ENCODE measurements around the gene CECR2. TPM values are rescaled to one million over a fixed set of nuclear protein-coding genes. Genes with fewer than 3 reads are reported as not detected.

The CECR2 gene
- total RNA-seq, 1 experiment from 2014 or later, result 4.1 TPM

DNA sequence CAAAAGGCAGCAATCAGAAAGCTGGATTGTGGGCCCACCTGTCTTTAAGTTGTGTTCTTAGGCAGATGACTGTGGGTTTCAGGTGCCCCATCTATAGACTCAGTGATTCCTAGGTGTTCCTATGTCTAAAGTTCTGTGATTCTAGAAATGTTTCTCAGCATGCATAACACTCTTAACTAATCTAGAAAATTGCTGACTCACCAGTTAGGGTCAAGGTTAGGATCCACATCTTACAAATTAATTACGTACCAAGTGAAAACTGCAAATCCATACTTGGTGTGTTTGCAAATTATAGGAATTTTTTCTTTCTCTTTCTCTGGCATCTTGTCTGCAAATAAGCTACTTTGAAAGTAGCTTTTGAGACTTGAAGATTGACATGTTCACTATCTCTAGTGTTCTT is 7.7 kb downstream of the CECR2 start:
- no TSS peak for BruUV-seq (replicated peaks)
- Histone ChIP-seq H3K4me1 (ENCODE audit: insufficient read depth, low read length, poor library complexity, severe bottlenecking) (no peaks in the 10 kb centered on the region), H3K27ac (ENCODE audit: low read depth, low read length, poor library complexity, severe bottlenecking) (no peak overlapping the region), H3K27me3 (replicated peaks; ENCODE audit: insufficient read depth, low read depth, low read length, poor library complexity) (peaks cover 9% of the 10 kb centered on the region), H3K9me3 (ENCODE audit: low read depth, low read length, poor library complexity, severe bottlenecking) (no peaks in the 10 kb centered on the region), H3K4me3 (ENCODE audit: low read depth, low read length, poor library complexity, severe bottlenecking) (no peak overlapping the region), H3K36me3 (ENCODE audit: insufficient read depth, low read length, poor library complexity, severe bottlenecking) (no peaks in the 10 kb centered on the region)
- ChIA-PET CTCF (no interaction called here), POLR2A (ENCODE audit: low non-redundant PET) (no interaction called here)
- TF ChIP-seq, protein P1, sequence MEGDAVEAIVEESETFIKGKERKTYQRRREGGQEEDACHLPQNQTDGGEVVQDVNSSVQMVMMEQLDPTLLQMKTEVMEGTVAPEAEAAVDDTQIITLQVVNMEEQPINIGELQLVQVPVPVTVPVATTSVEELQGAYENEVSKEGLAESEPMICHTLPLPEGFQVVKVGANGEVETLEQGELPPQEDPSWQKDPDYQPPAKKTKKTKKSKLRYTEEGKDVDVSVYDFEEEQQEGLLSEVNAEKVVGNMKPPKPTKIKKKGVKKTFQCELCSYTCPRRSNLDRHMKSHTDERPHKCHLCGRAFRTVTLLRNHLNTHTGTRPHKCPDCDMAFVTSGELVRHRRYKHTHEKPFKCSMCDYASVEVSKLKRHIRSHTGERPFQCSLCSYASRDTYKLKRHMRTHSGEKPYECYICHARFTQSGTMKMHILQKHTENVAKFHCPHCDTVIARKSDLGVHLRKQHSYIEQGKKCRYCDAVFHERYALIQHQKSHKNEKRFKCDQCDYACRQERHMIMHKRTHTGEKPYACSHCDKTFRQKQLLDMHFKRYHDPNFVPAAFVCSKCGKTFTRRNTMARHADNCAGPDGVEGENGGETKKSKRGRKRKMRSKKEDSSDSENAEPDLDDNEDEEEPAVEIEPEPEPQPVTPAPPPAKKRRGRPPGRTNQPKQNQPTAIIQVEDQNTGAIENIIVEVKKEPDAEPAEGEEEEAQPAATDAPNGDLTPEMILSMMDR (conservative IDR thresholded peaks at IDR 0.05; ENCODE audit: low read depth, low read length), result no peak
- TF ChIP-seq EZH2 (IDR thresholded peaks at IDR 0.05; ENCODE audit: borderline replicate concordance, low read depth, low read length, poor library complexity, severe bottlenecking), result no peak
- intact Hi-C loops (cut with micrococcal nuclease; ENCODE audit: unreplicated experiment), result no loop called here
- no peak for DNase-seq (ENCODE audit: low spot score)

DNA sequence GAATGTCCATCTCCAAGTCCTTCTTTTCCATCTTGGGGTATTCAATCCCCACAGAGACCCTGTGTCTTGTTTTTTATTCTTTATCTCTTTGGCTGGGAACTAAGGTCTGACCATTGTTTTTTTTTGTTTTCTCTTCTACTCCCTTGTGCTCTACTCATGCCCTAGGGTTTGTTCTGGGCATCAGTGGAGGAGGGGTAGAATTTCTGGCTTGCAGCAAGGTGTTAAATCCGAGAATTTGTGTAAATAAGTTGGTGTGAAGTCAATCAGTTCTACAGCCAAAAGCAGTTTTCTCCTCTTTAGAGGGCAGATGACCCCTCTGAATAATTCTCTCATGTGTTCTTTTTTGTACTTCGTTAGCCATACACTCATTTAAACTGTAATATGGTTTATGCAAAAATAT is 10.7 kb downstream of the CECR2 start:
- ChIA-PET CTCF (no interaction called here), POLR2A (ENCODE audit: low non-redundant PET) (no interaction called here)
- H3K4me1 ChIP-seq (ENCODE audit: insufficient read depth, low read length, poor library complexity, severe bottlenecking), result no peaks in the 10 kb centered on the region
- intact Hi-C loops (cut with micrococcal nuclease; ENCODE audit: unreplicated experiment), result no loop called here
- no peak overlapping the region for H3K27ac ChIP-seq (ENCODE audit: low read depth, low read length, poor library complexity, severe bottlenecking)
- H3K4me3 ChIP-seq (ENCODE audit: low read depth, low read length, poor library complexity, severe bottlenecking), result no peak overlapping the region
- no peaks in the 10 kb centered on the region for H3K27me3 ChIP-seq (replicated peaks; ENCODE audit: insufficient read depth, low read depth, low read length, poor library complexity)
- DNase-seq (ENCODE audit: low spot score), result no peak
- TF ChIP-seq, protein P1 (conservative IDR thresholded peaks at IDR 0.05; ENCODE audit: low read depth, low read length), result no peak
- TF ChIP-seq EZH2 (IDR thresholded peaks at IDR 0.05; ENCODE audit: borderline replicate concordance, low read depth, low read length, poor library complexity, severe bottlenecking), result no peak
- no TSS peak for BruUV-seq (replicated peaks)
- H3K9me3 ChIP-seq (ENCODE audit: low read depth, low read length, poor library complexity, severe bottlenecking), result peaks cover 7% of the 10 kb centered on the region
- no peaks in the 10 kb centered on the region for H3K36me3 ChIP-seq (ENCODE audit: insufficient read depth, low read length, poor library complexity, severe bottlenecking)

DNA sequence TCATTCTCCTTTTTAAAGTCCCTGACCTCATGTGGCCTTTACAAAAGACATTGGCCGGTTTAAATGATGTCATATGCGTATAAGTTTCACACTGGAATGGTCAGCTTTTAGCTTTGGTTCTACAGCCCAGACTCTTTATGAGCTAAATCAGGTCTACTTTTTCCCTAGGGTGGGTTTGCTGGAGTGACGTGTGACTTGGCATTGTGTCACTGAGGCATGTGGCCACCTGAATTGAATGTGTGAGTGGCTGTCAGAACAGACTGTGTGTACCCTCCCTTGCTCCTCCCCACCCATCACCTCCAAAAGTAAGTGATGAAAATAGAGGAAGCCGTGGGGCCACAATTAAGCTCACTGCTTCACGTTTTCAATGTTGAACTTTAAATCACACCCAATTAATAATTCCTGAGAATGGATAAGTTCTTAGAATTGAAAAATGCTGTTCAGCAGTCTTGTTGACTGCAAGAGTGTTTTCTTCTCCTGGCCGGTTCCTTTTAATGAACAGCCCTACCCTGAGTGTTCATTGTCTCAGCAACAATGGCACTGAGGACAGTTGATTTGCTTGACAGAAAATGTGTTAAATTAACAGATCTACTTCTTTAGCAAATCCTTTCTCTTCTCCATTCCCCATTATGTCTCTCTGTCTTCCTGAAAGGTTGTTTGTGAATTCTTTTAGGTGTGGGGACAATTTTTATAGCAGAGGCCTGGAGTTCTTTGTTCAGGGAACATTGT is 11.3 kb downstream of the CECR2 start:
- no TSS peak for BruUV-seq (replicated peaks)
- ChIA-PET POLR2A (ENCODE audit: low non-redundant PET) (no interaction called here), CTCF (no interaction called here)
- Histone ChIP-seq H3K4me1 (ENCODE audit: insufficient read depth, low read length, poor library complexity, severe bottlenecking) (no peaks in the 10 kb centered on the region), H3K9me3 (ENCODE audit: low read depth, low read length, poor library complexity, severe bottlenecking) (peaks cover 7% of the 10 kb centered on the region), H3K4me3 (ENCODE audit: low read depth, low read length, poor library complexity, severe bottlenecking) (no peak overlapping the region), H3K36me3 (ENCODE audit: insufficient read depth, low read length, poor library complexity, severe bottlenecking) (no peaks in the 10 kb centered on the region), H3K27ac (ENCODE audit: low read depth, low read length, poor library complexity, severe bottlenecking) (no peak overlapping the region), H3K27me3 (replicated peaks; ENCODE audit: insufficient read depth, low read depth, low read length, poor library complexity) (no peaks in the 10 kb centered on the region)
- TF ChIP-seq EZH2 (IDR thresholded peaks at IDR 0.05; ENCODE audit: borderline replicate concordance, low read depth, low read length, poor library complexity, severe bottlenecking), result no peak
- TF ChIP-seq, protein P1 (conservative IDR thresholded peaks at IDR 0.05; ENCODE audit: low read depth, low read length), result no peak
- intact Hi-C loops (cut with micrococcal nuclease; ENCODE audit: unreplicated experiment), result no loop called here
- DNase-seq (ENCODE audit: low spot score), result no peak

Data from A673 (cell line).